ENCODE data around the gene PAX6.
"Not testable (repeated sequence)": the region's sequence is repeated elsewhere in the genome, so short reads cannot be mapped to it uniquely, and the experiment has no call there.

The PAX6 gene

GRCh38 chr11:31763296-31763695 is 47.8 kb downstream of the PAX6 start:
- no peak for DNase-seq

GRCh38 chr11:31761636-31762035 is 49.5 kb downstream of the PAX6 start:
- DNase-seq, result peak; percentile 51

- DNase-seq, result peak; percentile 67
Observed at GRCh38 chr11:31757260-31757835, 53.8 kb downstream of the PAX6 start.

GRCh38 chr11:31747581-31747980 is 63.5 kb downstream of the PAX6 start:
- no peak for DNase-seq

GRCh38 chr11:31740731-31741368 is 70.3 kb downstream of the PAX6 start:
- DNase-seq, result not testable (repeated sequence)

- DNase-seq, result no peak
Observed at GRCh38 chr11:31740131-31740530, 71.0 kb downstream of the PAX6 start.
